Effector memory CD8-positive, alpha-beta T cell (primary cell): ENCODE results near the gene ZNF408.
A peak's percentile ranks its signal among the peaks of the same experiment; 100 is the strongest.
"Not testable (repeated sequence)": the region's sequence is repeated elsewhere in the genome, so short reads cannot be mapped to it uniquely, and the experiment has no call there.

Source experiments
- ATAC-seq: fragments of 150-1000 bp; cut with Tn5 transposase; replicated peaks from 2 replicates; pipeline ENCODE4 v1.10.0; 2021; ENCODE audit warnings: mild to moderate bottlenecking, moderate library complexity
- DNase-seq, 3 experiments: peaks; one replicate each; pipeline ENCODE4 v3.0.0; 2021
- H3K27ac Mint-ChIP-seq, 2 donors: one replicate each; pipeline ENCODE4 v1.8.0; 2022; ENCODE audit warnings: mild to moderate bottlenecking in 2 of 2, mixed read lengths in 2 of 2, moderate library complexity in 2 of 2
- H3K27me3 Mint-ChIP-seq, 2 donors: one replicate each; pipeline ENCODE4 v1.8.0; 2022; ENCODE audit warnings: mixed read lengths in 2 of 2
- H3K36me3 Mint-ChIP-seq: one replicate; pipeline ENCODE4 v1.8.0; 2022; ENCODE audit warnings: mild to moderate bottlenecking, moderate library complexity, mixed read lengths; ENCODE audit not compliant: insufficient read depth
- H3K4me1 Mint-ChIP-seq, 2 donors: one replicate each; pipeline ENCODE4 v1.8.0; 2022; ENCODE audit warnings: low read depth in 2 of 2, mixed read lengths in 2 of 2
- H3K4me3 Mint-ChIP-seq, 2 donors: one replicate each; pipeline ENCODE4 v1.8.0; 2022; ENCODE audit warnings: mild to moderate bottlenecking in 2 of 2, mixed read lengths in 2 of 2, moderate library complexity in 2 of 2
- H3K9me3 Mint-ChIP-seq, 2 donors: one replicate each; pipeline ENCODE4 v1.8.0; 2022; ENCODE audit warnings: mixed read lengths in 2 of 2

The ZNF408 gene

DNA sequence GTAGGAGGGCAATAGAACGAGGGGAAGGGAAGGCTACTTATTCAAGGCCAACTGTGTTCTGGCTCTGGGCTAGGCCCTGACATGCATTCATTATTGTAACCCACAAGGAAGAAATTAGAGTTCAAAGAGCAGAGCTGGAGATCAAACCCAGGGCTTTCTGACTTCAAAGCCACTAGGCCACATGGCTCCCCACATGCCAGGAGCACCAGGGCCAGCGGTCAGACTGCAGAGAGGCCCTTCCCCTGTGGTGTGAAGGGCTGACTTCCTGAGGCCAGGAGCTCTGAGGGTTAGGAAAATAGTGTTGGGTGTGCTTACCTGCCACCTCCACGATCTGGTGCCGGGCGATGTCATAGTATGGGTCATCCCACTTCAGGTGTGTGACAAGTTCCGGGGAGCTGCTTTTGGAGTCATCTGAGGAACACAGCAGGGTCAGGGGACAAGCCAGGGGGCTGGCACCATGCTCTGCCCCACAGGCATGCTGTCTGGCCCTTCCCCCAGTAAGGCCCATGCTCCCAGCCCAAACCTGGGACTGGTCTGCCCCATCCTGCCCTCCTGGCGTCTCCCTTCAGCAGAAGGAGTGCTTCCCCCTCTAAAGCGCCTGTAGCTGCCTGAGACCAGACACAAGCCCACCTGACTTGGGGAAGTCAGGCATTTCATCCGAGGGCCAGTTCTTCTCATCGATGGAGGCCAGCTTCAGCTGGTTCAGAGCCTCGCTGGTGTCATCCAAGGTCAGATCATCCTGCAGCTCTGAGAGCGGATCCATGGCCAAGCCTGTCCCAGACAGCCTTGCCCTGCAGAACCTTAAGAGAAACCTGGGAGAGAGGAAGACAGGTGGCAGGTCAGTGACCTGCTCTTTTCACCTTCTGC, 5.3 kb upstream of the ZNF408 start:
- Mint-ChIP-seq H3K9me3 (no peaks in the 10 kb centered on the region), H3K27ac (peak overlapping the region; percentile 92 to 93), H3K36me3 (peaks cover 60% of the 10 kb centered on the region), H3K4me3 (no peak overlapping the region), H3K4me1 (peaks cover 37 to 46% of the 10 kb centered on the region in 2 donors), H3K27me3 (no peaks in the 10 kb centered on the region)
- ATAC-seq = no peak
- no peak for DNase-seq

DNA sequence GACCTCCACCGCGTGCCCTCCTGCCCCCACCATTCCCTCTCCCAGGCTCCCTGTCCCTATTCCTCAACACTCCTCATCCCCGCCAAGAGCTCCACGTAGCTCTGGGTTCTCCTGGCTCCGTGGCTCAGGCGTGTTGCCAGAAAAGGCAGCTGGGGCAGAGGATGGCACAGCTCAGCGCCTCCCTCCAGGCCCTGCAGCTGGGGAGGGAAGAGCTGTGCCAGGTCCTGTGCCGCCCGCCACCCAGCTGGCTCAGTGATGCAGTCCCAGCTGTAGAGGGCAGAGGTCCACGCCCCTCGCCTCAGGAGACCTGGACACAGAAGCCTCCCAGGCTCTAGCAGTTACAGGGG, 4.6 kb upstream of the ZNF408 start:
- H3K27ac Mint-ChIP-seq = no peak overlapping the region
- H3K27me3 Mint-ChIP-seq = no peaks in the 10 kb centered on the region
- peaks cover 58% of the 10 kb centered on the region for H3K36me3 Mint-ChIP-seq
- DNase-seq = no peak
- no peaks in the 10 kb centered on the region for H3K9me3 Mint-ChIP-seq
- H3K4me3 Mint-ChIP-seq = no peak overlapping the region
- peaks cover 38 to 45% of the 10 kb centered on the region in 2 donors for H3K4me1 Mint-ChIP-seq
- no peak for ATAC-seq

DNA sequence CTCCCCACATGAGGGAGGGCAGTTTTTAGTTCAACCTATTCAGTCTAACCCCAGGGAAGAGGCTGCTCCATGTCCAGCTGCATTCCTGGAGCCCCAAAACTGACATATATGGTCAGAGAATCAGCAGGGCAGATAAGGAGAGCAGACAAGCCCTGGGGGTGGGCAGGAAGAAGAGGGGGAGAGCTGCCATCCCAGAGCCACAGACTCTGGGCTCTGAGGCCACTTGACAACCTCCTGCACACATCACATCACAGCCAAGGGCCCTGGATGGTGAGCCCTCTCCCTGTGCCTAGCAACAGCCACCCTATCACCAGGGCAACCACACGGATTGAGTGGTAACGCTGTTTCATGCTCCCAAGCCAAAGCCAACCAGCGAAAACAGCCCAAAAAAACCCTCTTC, 3.5 kb upstream of the ZNF408 start:
- no peak overlapping the region for H3K4me3 Mint-ChIP-seq
- H3K4me1 Mint-ChIP-seq = peaks cover 45 to 52% of the 10 kb centered on the region in 2 donors
- DNase-seq (no peak), ATAC-seq (no peak)
- no peaks in the 10 kb centered on the region for H3K9me3 Mint-ChIP-seq
- H3K27me3 Mint-ChIP-seq = no peaks in the 10 kb centered on the region
- H3K36me3 Mint-ChIP-seq = peaks cover 48% of the 10 kb centered on the region
- peak overlapping the region; percentile 77 to 87 for H3K27ac Mint-ChIP-seq

DNA sequence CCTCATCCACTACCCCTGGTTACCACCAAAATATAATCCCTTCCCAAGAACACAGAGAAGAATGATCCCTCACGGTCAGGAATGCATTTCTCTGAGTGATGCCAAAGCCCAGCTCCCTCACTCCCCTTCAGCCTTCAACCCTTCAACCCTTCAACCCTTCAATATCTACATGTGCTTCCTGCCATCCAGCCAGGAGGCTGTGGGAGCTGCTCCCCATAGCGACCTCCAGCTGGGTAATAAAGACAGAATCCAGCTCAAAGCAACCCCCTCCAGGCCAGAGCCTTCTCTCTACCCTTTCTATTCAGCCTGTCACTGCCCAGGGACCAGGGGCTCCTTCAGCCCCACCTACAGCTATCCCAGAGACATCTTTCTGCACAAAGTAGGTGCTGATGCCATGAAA, 3.1 kb upstream of the ZNF408 start:
- peak overlapping the region; percentile 96 to 100 for H3K4me3 Mint-ChIP-seq
- peaks cover 43% of the 10 kb centered on the region for H3K36me3 Mint-ChIP-seq
- H3K4me1 Mint-ChIP-seq = peaks cover 48 to 56% of the 10 kb centered on the region in 2 donors

DNA sequence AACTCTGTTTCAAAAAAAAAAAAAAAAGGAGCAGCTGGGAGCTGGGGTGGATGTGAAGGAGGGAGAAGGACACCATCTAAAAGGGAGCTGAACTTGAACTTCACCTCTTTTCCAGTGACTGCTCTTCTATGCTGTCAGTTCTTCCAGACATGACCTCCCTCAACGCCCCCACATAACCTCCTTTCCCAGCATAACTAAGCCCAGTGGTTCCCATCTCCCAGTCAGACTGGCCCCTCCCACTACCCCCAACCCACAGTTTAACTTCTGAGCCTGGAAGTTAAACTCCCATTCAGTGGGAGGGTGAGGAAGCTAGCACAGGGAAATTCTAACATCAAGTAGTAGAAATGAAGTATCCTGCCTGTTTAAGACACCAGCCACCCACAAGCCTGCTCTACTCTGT, 2.2 kb upstream of the ZNF408 start:
- H3K36me3 Mint-ChIP-seq = peaks cover 41% of the 10 kb centered on the region
- peaks cover 53 to 62% of the 10 kb centered on the region in 2 donors for H3K4me1 Mint-ChIP-seq
- H3K27ac Mint-ChIP-seq = peak overlapping the region in 1 of 2 donors; percentile 87
- no peaks in the 10 kb centered on the region for H3K9me3 Mint-ChIP-seq
- DNase-seq (no peak), ATAC-seq (no peak)
- peak overlapping the region; percentile 96 to 100 for H3K4me3 Mint-ChIP-seq
- H3K27me3 Mint-ChIP-seq = no peaks in the 10 kb centered on the region

More for the DNA sequence above, 3.1 kb upstream of the ZNF408 start:
- no peak for DNase-seq
- Mint-ChIP-seq H3K27ac (peak overlapping the region; percentile 77 to 87), H3K27me3 (no peaks in the 10 kb centered on the region), H3K9me3 (no peaks in the 10 kb centered on the region)
- ATAC-seq = no peak

DNA sequence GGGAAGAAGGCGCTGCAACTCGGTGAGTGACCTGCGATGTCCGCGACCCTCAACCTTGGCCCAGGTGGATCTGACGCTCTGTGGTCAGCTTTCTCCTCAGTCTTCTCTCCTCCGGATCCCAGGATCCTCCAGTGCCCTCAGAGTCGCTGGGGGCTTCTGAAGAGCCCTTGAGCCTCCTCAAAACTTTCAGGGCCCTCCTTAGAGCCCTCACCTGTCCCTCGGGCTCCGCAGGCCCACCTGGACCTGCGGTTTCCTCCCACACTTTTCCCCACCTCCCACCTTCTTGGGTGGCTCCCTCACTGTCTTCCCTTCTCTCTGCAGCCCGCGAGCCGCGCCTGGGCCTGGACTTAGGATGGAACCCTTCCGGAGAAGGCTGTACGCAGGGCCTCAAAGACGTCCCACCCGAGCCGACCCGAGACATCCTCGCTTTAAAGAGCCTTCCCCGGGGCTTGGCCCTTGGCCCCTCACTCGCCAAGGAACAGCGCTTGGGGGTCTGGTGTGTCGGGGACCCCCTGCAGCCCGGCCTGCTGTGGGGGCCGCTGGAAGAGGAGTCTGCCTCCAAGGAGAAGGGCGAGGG, 335 bp downstream of the ZNF408 start:
- H3K36me3 Mint-ChIP-seq = peaks cover 31% of the 10 kb centered on the region
- H3K4me1 Mint-ChIP-seq = peaks cover 41 to 50% of the 10 kb centered on the region in 2 donors
- H3K4me3 Mint-ChIP-seq = peak overlapping the region; percentile 96 to 100

DNA sequence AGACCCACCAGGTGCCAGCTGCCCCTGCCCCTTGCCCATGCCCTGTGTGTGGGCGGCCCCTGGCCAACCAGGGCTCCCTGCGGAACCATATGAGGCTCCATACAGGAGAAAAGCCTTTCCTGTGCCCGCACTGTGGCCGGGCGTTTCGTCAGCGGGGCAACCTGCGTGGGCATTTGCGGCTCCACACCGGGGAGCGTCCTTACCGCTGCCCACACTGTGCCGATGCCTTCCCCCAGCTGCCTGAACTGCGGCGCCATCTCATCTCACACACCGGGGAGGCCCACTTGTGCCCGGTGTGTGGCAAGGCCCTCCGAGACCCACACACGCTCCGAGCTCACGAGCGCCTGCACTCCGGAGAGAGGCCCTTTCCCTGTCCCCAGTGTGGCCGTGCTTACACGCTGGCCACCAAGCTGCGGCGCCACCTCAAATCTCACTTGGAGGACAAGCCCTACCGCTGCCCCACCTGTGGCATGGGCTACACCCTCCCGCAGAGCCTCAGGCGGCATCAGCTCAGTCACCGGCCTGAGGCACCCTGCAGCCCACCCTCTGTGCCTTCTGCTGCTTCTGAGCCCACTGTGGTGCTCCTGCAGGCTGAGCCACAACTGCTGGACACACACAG, 4.3 kb downstream of the ZNF408 start:
- H3K9me3 Mint-ChIP-seq = no peaks in the 10 kb centered on the region
- H3K36me3 Mint-ChIP-seq = peaks cover 35% of the 10 kb centered on the region
- H3K4me3 Mint-ChIP-seq = no peak overlapping the region

More for the DNA sequence above, 335 bp downstream of the ZNF408 start:
- DNase-seq = no peak
- Mint-ChIP-seq H3K27me3 (no peaks in the 10 kb centered on the region), H3K27ac (peak overlapping the region; percentile 97 to 98), H3K9me3 (no peaks in the 10 kb centered on the region)
- ATAC-seq = no peak

DNA sequence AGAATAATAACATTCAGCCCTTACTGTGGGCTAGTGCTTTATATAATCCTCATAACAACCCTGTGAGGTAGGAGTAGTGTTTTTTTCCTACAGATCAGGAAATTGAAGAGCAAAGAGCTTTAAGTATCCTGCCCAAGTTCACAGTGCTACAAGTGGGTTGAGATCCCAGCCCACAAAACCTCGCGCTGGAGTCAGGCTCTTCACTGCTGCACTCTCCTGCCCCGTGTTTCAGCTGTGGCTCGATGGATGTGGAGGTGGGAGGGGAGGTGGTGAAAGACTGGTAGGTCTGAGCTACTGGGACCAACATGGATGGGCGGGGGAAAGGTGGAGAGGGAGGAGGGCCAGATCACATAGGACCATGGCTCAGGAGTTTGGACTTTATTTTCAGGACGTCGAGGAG, 6.1 kb downstream of the ZNF408 start:
- ATAC-seq (no peak), DNase-seq (no peak)
- H3K4me1 Mint-ChIP-seq = peaks cover 8 to 12% of the 10 kb centered on the region in 2 donors
- peak overlapping the region in 1 of 2 donors; percentile 32 for H3K27ac Mint-ChIP-seq
- H3K27me3 Mint-ChIP-seq = no peaks in the 10 kb centered on the region
- H3K4me3 Mint-ChIP-seq = no peak overlapping the region
- H3K9me3 Mint-ChIP-seq = no peaks in the 10 kb centered on the region
- peaks cover 28% of the 10 kb centered on the region for H3K36me3 Mint-ChIP-seq

More for the DNA sequence above, 4.3 kb downstream of the ZNF408 start:
- no peak for ATAC-seq
- DNase-seq = no peak
- peaks cover 18 to 28% of the 10 kb centered on the region in 2 donors for H3K4me1 Mint-ChIP-seq
- no peaks in the 10 kb centered on the region for H3K27me3 Mint-ChIP-seq
- H3K27ac Mint-ChIP-seq = no peak overlapping the region

DNA sequence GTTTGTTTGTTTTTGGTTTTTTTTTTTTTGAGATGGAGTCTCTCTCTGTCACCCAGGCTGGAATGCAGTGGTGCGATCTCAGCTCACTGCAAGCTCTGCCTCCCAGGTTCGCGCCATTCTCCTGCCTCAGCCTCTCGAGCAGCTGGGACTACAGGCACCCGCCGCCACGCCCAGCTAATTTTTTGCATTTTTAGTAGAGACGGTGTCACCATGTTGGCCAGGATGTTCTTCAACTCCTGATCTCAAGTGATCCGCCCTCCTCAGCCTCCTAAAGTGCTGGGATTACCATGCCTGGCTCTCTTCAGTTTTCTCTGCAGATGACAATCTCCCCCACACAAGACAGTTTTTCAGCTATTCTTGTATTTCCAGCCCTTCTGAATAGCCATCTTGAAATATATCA, 8.5 kb downstream of the ZNF408 start:
- H3K9me3 Mint-ChIP-seq, H3K27me3 Mint-ChIP-seq, DNase-seq, ATAC-seq, H3K4me3 Mint-ChIP-seq, H3K4me1 Mint-ChIP-seq: not testable (repeated sequence)
- peaks cover 14% of the 10 kb centered on the region for H3K36me3 Mint-ChIP-seq
- peak overlapping the region in 1 of 2 donors; percentile 55 for H3K27ac Mint-ChIP-seq

DNA sequence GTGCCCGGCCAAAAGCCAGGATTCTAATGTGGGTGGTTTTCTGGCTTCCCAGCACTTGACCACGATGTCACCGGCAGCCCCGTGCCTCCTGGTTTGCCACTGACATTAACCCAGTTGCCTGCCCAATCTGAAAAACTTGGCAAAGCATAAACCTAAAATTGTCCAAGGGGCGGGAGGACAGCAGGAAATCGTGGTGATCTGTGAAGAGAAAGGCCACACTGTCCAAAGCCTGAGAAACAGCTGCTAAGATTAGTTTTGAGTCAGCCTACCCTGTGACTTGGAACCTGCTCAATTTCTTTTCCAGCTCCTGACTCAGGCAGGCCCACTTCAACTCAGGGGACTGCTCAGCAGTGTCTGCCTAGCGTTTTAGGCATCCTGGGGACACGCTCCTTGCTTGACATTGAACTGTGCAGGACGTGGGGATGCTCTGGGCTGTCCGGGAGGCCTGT, 10.0 kb downstream of the ZNF408 start:
- peaks cover 11% of the 10 kb centered on the region for H3K36me3 Mint-ChIP-seq
- H3K27ac Mint-ChIP-seq = no peak overlapping the region
- no peaks in the 10 kb centered on the region for H3K9me3 Mint-ChIP-seq
- DNase-seq (no peak), ATAC-seq (no peak)
- H3K4me3 Mint-ChIP-seq = no peak overlapping the region
- no peaks in the 10 kb centered on the region for H3K4me1 Mint-ChIP-seq
- H3K27me3 Mint-ChIP-seq = no peaks in the 10 kb centered on the region

DNA sequence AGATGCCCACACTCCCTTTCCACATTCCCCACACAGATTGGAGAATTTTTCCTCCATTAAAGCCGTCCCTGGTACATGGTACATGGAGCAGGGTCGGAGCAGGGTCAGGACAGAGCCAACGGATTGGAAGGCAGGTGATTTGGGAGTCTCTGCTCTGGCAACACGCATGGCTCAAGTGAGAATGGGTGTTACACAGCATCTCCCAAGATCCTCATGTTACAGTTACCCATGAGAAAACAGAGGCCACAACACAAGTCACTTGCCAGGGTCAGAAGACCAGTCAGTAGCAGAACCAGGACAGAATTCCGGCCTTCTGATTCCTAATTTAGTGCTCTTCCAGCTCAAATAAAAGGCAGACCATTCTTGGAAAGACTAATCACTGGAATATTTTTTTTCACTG, 10.5 kb downstream of the ZNF408 start:
- H3K27me3 Mint-ChIP-seq = no peaks in the 10 kb centered on the region
- H3K27ac Mint-ChIP-seq = no peak overlapping the region
- H3K4me1 Mint-ChIP-seq = no peaks in the 10 kb centered on the region
- H3K9me3 Mint-ChIP-seq = no peaks in the 10 kb centered on the region
- no peak overlapping the region for H3K4me3 Mint-ChIP-seq
- peaks cover 9% of the 10 kb centered on the region for H3K36me3 Mint-ChIP-seq
- ATAC-seq = no peak
- DNase-seq = no peak

DNA sequence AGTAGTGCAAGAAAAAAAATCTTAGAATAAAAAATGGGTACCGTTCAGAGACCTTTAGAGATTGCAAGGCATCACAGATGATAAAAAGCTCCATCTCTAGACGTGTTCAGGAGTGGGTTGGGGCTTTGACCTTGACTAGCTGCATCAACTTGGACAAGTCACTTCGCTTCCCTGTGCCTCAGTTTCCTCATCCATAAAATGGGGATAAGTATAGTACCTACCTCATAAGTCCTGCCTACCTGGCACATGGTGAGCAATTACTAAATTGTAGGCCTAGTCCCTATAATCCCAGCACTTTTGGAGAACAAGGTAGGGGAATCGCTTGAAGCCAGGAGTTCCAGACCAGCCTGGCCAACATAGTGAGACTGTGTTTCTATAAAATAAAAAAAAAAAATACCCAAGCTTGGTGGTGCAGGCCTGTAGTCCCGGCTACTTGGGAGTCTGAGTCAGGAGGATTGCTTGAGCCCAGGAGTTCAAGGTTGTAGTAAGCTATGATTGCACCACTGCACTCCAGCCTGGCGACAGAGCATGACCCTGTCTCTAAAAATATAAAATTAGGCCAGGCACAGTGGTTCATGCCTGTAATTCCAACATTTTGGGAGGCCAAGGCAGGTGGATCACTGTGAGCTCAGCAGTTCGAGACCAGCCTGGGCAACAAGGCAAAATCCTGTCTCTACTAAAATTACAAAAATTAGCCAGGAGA, 12.2 kb downstream of the ZNF408 start:
- Mint-ChIP-seq H3K36me3 (peaks cover 1% of the 10 kb centered on the region), H3K27ac (no peak overlapping the region), H3K9me3 (no peaks in the 10 kb centered on the region), H3K27me3 (no peaks in the 10 kb centered on the region), H3K4me3 (no peak overlapping the region), H3K4me1 (no peaks in the 10 kb centered on the region)
- ATAC-seq = no peak
- DNase-seq = no peak

DNA sequence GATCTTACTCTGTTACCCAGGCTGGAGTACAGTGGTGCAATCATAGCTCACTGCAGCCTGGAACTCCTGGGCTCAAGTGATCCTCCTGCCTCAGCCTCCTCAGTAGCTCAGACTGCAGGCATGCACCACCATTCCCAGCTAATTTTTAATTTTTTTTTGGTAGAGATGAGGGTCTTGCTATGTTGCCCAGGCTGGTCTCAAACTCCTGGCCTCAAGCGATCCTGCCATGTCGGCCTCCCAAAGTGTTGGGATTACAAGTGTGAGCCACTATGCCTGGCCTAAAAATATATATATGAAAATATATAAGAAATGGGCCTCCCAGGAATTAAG, 17.0 kb downstream of the ZNF408 start:
- not testable (repeated sequence) for H3K4me1 Mint-ChIP-seq, H3K4me3 Mint-ChIP-seq, H3K36me3 Mint-ChIP-seq, ATAC-seq, H3K27me3 Mint-ChIP-seq, DNase-seq, H3K27ac Mint-ChIP-seq, H3K9me3 Mint-ChIP-seq
